HG03558 (cell line): Measurements from ENCODE around the gene CCDC187.
"Not testable (repeated sequence)": the region's sequence is repeated elsewhere in the genome, so short reads cannot be mapped to it uniquely, and the experiment has no call there.

ENCODE experiments used
- ATAC-seq: cut with Tn5 transposase; IDR thresholded peaks from one replicate; pipeline ENCODE4 v1.9.1; 2021; ENCODE audit warnings: moderate number of reproducible peaks; ENCODE audit not compliant: unreplicated experiment; ENCODE audit errors: extremely low read depth

The CCDC187 gene

GRCh38 chr9:136303825-136304416, at the start of gene CCDC187:
CCDC187 (minus strand) TSS chr9:136304094; CDS start chr9:136303830, 264 bp downstream.
- ATAC-seq: no peak

- no peak for ATAC-seq
Measured at GRCh38 chr9:136353088-136353487, 49.2 kb upstream of the CCDC187 start.

- no peak for ATAC-seq
Measured at GRCh38 chr9:136352682-136353081, 48.8 kb upstream of the CCDC187 start.

- not testable (repeated sequence) for ATAC-seq
Measured at GRCh38 chr9:136351868-136352267, 48.0 kb upstream of the CCDC187 start.

GRCh38 chr9:136351252-136351800, 47.4 kb upstream of the CCDC187 start:
- no peak for ATAC-seq

GRCh38 chr9:136349546-136349945, 45.7 kb upstream of the CCDC187 start:
- no peak for ATAC-seq

- ATAC-seq: no peak
Measured at GRCh38 chr9:136348691-136349090, 44.8 kb upstream of the CCDC187 start.

- no peak for ATAC-seq
Measured at GRCh38 chr9:136347472-136348256, 43.8 kb upstream of the CCDC187 start.

GRCh38 chr9:136346927-136347465, 43.1 kb upstream of the CCDC187 start:
- ATAC-seq: no peak

GRCh38 chr9:136346157-136346481, 42.2 kb upstream of the CCDC187 start:
- ATAC-seq: no peak

- ATAC-seq: no peak
Measured at GRCh38 chr9:136345281-136346156, 41.6 kb upstream of the CCDC187 start.

GRCh38 chr9:136344544-136345280, 40.8 kb upstream of the CCDC187 start:
- no peak for ATAC-seq

GRCh38 chr9:136343884-136344269, 40.0 kb upstream of the CCDC187 start:
- no peak for ATAC-seq

- ATAC-seq: no peak
Measured at GRCh38 chr9:136343121-136343883, 39.4 kb upstream of the CCDC187 start.

- no peak for ATAC-seq
Measured at GRCh38 chr9:136342181-136343120, 38.6 kb upstream of the CCDC187 start.

GRCh38 chr9:136341769-136342168, 37.9 kb upstream of the CCDC187 start:
- no peak for ATAC-seq

- no peak for ATAC-seq
Measured at GRCh38 chr9:136341042-136341655, 37.3 kb upstream of the CCDC187 start.
